HFF-Myc (cell line): ENCODE data around the gene SAPCD2.

ENCODE experiments used
- DNase-seq: peaks from one replicate; pipeline ENCODE4 v3.0.0-alpha.2; 2011; ENCODE audit warnings: low read depth; ENCODE audit errors: extremely low read depth
- H3K4me3 ChIP-seq: replicated peaks from 2 replicates; pipeline ENCODE4 v1.5.1; 2011; ENCODE audit warnings: low read depth, mild to moderate bottlenecking, control low read depth, low read length
- TF ChIP-seq, protein P1 (sequence below): IDR thresholded peaks from 2 replicates; pipeline ENCODE4 v1.5.1; 2012; ENCODE audit warnings: mild to moderate bottlenecking, low read depth, low read length, control low read depth; ENCODE audit errors: missing control alignments

The SAPCD2 gene

DNA sequence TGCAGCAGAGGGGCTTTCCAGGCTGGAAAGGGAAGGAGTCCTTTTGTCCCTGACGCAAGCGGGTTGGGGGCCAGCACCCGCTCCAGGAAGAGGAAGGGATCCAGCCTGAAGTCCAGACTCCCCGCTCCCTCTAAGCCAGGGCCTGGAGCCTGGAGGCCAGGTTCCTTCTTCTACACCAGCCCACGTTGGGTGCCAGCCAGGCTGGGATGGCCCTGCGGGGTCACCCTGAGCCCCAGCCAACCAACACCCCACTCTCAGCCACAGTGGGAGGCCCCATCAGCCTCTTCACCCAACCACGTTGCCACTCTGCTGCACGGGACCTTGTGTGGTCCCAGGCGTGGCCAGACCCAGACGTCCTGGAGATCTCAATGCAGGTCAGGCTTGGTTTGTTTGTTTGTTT lies 37.5 kb downstream of the SAPCD2 start:
- TF ChIP-seq, protein P1, sequence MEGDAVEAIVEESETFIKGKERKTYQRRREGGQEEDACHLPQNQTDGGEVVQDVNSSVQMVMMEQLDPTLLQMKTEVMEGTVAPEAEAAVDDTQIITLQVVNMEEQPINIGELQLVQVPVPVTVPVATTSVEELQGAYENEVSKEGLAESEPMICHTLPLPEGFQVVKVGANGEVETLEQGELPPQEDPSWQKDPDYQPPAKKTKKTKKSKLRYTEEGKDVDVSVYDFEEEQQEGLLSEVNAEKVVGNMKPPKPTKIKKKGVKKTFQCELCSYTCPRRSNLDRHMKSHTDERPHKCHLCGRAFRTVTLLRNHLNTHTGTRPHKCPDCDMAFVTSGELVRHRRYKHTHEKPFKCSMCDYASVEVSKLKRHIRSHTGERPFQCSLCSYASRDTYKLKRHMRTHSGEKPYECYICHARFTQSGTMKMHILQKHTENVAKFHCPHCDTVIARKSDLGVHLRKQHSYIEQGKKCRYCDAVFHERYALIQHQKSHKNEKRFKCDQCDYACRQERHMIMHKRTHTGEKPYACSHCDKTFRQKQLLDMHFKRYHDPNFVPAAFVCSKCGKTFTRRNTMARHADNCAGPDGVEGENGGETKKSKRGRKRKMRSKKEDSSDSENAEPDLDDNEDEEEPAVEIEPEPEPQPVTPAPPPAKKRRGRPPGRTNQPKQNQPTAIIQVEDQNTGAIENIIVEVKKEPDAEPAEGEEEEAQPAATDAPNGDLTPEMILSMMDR: no peak
- no peak overlapping the region for H3K4me3 ChIP-seq
- DNase-seq: no peak

DNA sequence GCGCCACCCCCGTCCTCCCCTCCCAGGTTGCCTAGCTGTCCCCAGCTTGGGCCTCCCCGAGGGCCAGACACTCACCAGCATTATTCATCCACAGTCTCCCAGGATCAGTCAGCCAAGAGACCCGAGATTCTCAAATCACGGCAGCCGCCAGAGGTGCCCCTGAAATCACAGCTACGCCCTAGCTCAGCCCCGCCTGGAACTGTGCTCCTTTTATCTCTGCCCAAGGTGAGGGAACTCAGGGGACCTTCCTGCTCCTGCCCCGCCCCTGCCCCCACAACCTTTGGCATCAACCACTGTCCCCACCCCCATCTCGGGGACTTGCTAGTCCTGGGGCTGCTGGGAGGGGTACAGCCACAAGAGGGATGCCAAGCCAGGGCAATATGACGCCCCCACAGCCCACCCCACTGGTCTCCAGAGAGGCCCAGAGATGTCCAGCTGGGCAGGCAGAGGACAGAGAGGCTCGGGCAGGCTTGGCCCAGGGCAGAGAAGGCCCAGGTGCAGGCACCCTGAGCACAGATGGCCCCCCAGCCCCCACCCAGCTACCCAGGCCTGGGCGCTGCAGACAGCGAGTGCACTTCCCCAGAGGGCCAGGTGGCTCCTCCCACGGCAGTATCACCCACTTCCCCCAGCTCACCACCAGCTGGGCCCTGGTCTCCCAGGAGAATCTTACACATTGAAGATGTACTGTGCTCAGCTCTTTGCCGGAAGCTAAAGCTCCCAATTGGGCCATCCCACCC lies 38.3 kb downstream of the SAPCD2 start, which contains the start of gene FUT7:
Gene FUT7 (minus strand): TSS at position 185 of the 737 bp plus-strand sequence. CDS start 97 bp downstream, at position 88.
- TF ChIP-seq, protein P1: no peak
- H3K4me3 ChIP-seq: no peak within 1 kb of the TSS
- DNase-seq: no peak

DNA sequence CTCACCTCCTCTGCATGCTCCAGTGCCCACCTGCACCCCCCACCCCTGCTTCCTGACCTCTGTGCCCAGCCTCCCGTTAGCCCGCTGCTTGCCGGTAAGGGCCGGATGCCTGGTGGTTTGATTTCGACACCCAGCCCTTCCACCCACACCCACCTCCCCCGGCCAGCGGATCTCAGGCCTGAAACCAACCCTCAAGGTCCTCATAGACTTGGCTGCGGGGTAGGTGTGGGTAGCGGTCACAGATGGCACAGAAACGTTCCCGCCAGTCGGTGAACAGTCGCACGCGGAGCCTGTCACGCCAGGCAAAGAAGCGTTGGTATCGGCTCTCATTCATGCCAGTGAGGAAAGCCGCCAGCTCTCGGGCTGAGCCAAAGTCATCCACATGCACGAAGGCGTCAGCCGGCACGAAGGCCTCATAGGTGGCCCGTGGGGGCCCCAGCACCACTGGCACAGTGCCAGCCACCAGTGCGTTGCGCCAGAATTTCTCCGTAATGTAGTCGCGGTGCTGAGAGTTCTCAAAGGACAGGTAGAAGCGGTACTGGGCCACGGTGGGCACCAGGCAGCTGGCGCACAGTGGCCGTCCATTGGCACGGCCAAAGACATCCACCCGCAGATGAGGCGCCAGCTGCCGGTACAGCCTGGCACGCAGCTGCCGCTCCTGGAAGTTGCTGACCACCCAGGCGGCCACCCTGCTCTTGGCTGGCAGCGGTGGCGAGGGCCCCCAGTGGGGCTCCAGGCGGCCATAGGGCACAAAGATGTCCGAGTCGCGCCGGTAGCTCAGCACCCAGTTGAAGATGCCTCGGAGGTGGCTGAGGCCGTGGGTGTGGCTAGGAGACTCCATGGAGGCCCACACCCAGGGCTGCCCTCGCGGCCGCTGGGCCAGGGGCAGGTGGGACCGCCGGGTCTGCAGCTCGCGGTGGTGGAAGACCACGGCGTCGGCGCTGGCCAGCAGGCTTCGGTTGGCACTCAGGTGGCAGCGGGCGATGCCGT lies 39.5 kb downstream of the SAPCD2 start:
- DNase-seq: no peak
- TF ChIP-seq, protein P1: no peak
- H3K4me3 ChIP-seq: no peak overlapping the region

DNA sequence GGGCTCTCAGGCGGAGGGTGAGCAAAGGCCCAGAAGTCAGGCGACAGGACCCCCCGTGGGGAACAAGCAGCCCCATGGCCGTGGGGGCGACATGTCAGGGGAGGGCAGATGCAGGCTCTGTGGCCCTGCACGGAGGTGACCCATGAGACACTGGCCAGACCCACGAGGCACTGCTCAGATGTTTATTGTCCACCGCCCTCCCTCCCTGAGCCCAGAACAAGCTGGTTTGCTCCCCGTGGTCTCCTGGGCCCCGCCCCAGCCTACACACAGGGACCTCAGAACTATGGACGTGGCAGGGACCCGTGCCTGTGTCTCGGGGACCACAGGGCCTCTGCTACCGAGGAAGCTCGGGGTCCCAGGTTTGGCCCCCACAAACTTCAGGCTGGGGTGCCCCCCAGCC lies 40.4 kb downstream of the SAPCD2 start:
- H3K4me3 ChIP-seq: no peak overlapping the region
- TF ChIP-seq, protein P1: no peak
- DNase-seq: no peak

DNA sequence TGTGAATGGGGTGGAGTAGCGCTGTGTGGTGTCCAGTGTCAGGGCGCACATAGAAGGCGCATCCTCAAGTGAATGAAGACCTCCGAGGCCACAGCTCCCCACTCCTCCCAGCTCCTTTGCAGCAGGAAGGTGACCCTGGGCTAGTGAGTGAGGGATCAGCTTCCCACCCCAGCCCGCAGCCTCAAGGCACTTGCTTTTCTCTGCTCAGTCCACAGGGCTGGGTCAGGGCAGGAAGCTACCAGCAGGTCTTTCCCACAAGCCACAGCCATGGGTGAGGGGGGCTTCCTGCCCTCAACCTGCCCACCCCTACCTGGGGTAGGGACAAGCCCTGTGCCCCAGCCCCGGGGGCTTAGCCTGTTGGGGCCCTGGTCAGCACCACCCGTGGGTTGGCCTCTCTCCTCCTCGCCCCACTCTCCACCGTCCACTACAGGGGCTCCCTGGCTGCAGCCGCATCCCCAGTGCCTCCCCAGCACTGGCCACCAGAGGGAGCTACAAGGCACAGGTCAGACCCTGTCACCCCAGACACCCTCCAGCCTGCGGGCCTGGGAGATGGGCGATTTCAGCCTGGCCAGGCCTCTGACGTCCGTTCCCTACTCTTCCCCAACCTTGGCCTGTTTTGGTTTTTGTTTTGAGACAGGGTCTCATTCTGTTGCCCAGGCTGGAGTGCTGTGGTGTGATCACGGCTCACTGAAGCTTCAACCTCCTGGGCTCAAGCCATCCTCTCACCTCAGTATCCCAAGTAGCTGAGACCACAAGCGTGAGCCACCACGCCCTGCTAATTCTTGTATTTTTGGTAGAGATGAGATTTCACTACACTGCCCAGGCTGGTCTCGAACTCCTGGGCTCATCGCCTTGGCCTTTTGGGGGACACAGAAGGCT lies 41.1 kb downstream of the SAPCD2 start:
- no peak overlapping the region; the same call in 1 of the 2 replicates for H3K4me3 ChIP-seq
- TF ChIP-seq, protein P1: peak; percentile 96
- no peak for DNase-seq
